HEK293T (cell line): ENCODE results near the gene HYAL3.

Experiments used
- ARNT ChIP-seq: fragments of 450-650 bp; IDR thresholded peaks from 2 replicates; pipeline ENCODE4 v1.6.1; 2017; ENCODE audit warnings: mild to moderate bottlenecking
- BHLHE40 ChIP-seq: fragments of 450-650 bp; IDR thresholded peaks from 2 replicates; pipeline ENCODE4 v1.6.1; 2016; ENCODE audit warnings: mild to moderate bottlenecking, moderate library complexity, borderline replicate concordance
- FOXA1 ChIP-seq: fragments of 450-650 bp; IDR thresholded peaks from 2 replicates; pipeline ENCODE4 v1.6.1; 2016; ENCODE audit warnings: mild to moderate bottlenecking
- FOXK2 ChIP-seq: fragments of 450-650 bp; IDR thresholded peaks from 2 replicates; pipeline ENCODE4 v1.6.1; 2016; ENCODE audit warnings: mild to moderate bottlenecking
- HDGF ChIP-seq: fragments of 450-650 bp; IDR thresholded peaks from 2 replicates; pipeline ENCODE4 v1.6.1; 2017; ENCODE audit warnings: antibody characterized with exemption, borderline replicate concordance
- L3MBTL2 ChIP-seq: fragments of 450-650 bp; conservative IDR thresholded peaks from 2 replicates; pipeline ENCODE4 v1.6.1; 2016; ENCODE audit warnings: mild to moderate bottlenecking
- LEF1 ChIP-seq: fragments of 450-650 bp; IDR thresholded peaks from 2 replicates; pipeline ENCODE4 v1.6.1; 2017; ENCODE audit warnings: mild to moderate bottlenecking, borderline replicate concordance
- NFRKB ChIP-seq: fragments of 450-650 bp; IDR thresholded peaks from 2 replicates; pipeline ENCODE4 v1.6.1; 2016; ENCODE audit warnings: mild to moderate bottlenecking, moderate library complexity
- SP1 ChIP-seq: fragments of 450-650 bp; IDR thresholded peaks from 2 replicates; pipeline ENCODE4 v1.6.1; 2017
- SUZ12 ChIP-seq: fragments of 450-650 bp; IDR thresholded peaks from 2 replicates; pipeline ENCODE4 v1.6.1; 2016; ENCODE audit warnings: mild to moderate bottlenecking
- ZNF384 ChIP-seq: fragments of 450-650 bp; IDR thresholded peaks from 2 replicates; pipeline ENCODE4 v1.6.1; 2016
- TF ChIP-seq, protein P1 (sequence below): fragments of 450-650 bp; IDR thresholded peaks from 2 replicates; pipeline ENCODE4 v1.6.1; 2016

DNA sequence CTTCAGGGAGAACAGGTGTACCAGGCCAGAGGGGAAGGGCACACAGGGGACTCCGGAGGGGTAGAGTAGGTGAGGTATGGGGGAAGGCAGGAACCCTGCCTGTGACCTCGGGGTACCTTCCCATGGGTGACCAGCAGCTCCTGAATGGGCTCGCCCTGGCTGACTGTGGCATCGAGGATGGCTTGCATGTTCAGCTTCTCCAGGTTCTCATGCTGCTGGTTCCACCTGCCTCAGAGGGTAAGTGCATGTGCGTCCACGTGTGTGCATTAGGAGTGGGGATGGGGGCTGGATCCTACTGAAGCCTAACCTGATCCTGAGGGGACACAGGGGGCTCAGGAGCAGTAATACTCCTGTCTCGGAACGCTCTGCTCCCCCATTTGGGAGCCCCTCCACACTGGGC lies 45.8 kb upstream of the HYAL3 start:
- TF ChIP-seq SP1 (no peak), SUZ12 (no peak), HDGF (no peak), BHLHE40 (no peak), NFRKB (no peak), ZNF384 (no peak), ARNT (no peak), L3MBTL2 (no peak), FOXA1 (no peak), LEF1 (no peak), FOXK2 (no peak)
- TF ChIP-seq, protein P1, sequence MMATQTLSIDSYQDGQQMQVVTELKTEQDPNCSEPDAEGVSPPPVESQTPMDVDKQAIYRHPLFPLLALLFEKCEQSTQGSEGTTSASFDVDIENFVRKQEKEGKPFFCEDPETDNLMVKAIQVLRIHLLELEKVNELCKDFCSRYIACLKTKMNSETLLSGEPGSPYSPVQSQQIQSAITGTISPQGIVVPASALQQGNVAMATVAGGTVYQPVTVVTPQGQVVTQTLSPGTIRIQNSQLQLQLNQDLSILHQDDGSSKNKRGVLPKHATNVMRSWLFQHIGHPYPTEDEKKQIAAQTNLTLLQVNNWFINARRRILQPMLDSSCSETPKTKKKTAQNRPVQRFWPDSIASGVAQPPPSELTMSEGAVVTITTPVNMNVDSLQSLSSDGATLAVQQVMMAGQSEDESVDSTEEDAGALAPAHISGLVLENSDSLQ = no peak
